CD4-positive, alpha-beta T cell treated with Interleukin-17A for 4 hours (primary cell): ENCODE results near the gene TRAF4.
"Not testable (repeated sequence)": the region's sequence is repeated elsewhere in the genome, so short reads cannot be mapped to it uniquely, and the experiment has no call there.

ENCODE experiments used
- DNase-seq: peaks from one replicate; pipeline ENCODE4 v3.0.0-alpha.2; 2020; ENCODE audit warnings: mixed read lengths

Gene TRAF4

GRCh38 chr17:28734712-28735241 is 9.0 kb upstream of the TRAF4 start:
- DNase-seq = no peak

- DNase-seq = no peak
These were observed 8.5 kb upstream of the TRAF4 start for GRCh38 chr17:28735242-28735722.

GRCh38 chr17:28735913-28736769 is 7.7 kb upstream of the TRAF4 start:
- not testable (repeated sequence) for DNase-seq

- DNase-seq = no peak
These were observed 6.5 kb upstream of the TRAF4 start for GRCh38 chr17:28737316-28737715.

- DNase-seq = no peak
These were observed 5.8 kb upstream of the TRAF4 start for GRCh38 chr17:28737770-28738679.

- peak; percentile 26 for DNase-seq
These were observed 5.0 kb upstream of the TRAF4 start for GRCh38 chr17:28738680-28739384.

GRCh38 chr17:28740406-28741357 is 3.1 kb upstream of the TRAF4 start:
- DNase-seq = no peak

GRCh38 chr17:28741358-28742349 is 2.2 kb upstream of the TRAF4 start:
- no peak for DNase-seq

GRCh38 chr17:28744104-28744971 is 527 bp downstream of the TRAF4 start:
- DNase-seq = peak; percentile 64

GRCh38 chr17:28744972-28745785 is 1.4 kb downstream of the TRAF4 start:
- peak; percentile 53 for DNase-seq

- DNase-seq = no peak
These were observed 2.1 kb downstream of the TRAF4 start for GRCh38 chr17:28745786-28746411.

GRCh38 chr17:28746611-28747050 is 2.8 kb downstream of the TRAF4 start:
- DNase-seq = no peak

GRCh38 chr17:28747051-28747691 is 3.4 kb downstream of the TRAF4 start:
- no peak for DNase-seq

GRCh38 chr17:28747801-28748750 is 4.3 kb downstream of the TRAF4 start:
- DNase-seq = no peak

GRCh38 chr17:28748852-28749515 is 5.2 kb downstream of the TRAF4 start:
- no peak for DNase-seq
